GM13976 (cell line): ENCODE results near the gene DENND5B.
"Not testable (repeated sequence)": the region's sequence is repeated elsewhere in the genome, so short reads cannot be mapped to it uniquely, and the experiment has no call there.

Experiments
- DNase-seq: peaks from one replicate; pipeline ENCODE4 v3.0.0; 2012; ENCODE audit warnings: low spot score
- in situ Hi-C: fragments of 300-500 bp; cut with MboI; formaldehyde crosslinking; loops from one replicate; pipeline ENCODE4 v1.12.0; 2022; ENCODE audit warnings: low sequenced_read_pairs, mixed read lengths, inconsistent platforms; ENCODE audit not compliant: unreplicated experiment
- TF ChIP-seq, protein P1 (sequence below): IDR thresholded peaks from 2 replicates; pipeline ENCODE4 v1.5.1; 2012; ENCODE audit warnings: borderline replicate concordance, mild to moderate bottlenecking; ENCODE audit not compliant: insufficient read depth; ENCODE audit errors: extremely low read depth, missing control alignments, control extremely low read depth

The DENND5B gene

DNA sequence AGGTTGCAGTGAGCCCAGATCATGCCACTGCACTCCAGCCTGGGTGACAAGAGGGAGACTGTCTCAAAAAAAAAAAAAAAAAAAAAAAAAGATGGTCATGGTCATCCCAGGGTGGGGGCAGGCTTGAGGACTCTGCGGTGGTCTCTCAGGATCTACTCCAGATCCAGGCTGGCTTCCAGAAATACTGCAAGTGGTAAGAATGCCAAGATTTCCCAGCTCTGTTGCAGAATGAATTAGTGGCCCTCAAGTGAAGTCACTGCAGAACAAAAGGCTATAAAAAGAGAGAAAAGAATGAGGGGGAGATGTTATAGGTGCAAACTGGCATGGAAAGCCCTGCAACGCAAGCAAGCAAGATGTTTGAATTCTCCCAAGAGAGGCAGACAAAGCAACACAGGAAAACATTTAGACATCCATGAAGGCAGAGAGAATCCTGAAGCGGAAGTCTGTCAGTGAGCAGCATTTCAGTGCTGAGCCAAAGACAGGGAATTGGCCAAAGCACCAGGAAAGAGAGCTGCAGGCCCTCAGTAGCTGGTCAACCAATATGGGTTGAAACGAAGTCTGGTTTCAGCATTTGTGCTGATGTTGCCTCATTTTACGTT lies 36.6 kb upstream of the DENND5B start:
- in situ Hi-C loops, result no loop called here

DNA sequence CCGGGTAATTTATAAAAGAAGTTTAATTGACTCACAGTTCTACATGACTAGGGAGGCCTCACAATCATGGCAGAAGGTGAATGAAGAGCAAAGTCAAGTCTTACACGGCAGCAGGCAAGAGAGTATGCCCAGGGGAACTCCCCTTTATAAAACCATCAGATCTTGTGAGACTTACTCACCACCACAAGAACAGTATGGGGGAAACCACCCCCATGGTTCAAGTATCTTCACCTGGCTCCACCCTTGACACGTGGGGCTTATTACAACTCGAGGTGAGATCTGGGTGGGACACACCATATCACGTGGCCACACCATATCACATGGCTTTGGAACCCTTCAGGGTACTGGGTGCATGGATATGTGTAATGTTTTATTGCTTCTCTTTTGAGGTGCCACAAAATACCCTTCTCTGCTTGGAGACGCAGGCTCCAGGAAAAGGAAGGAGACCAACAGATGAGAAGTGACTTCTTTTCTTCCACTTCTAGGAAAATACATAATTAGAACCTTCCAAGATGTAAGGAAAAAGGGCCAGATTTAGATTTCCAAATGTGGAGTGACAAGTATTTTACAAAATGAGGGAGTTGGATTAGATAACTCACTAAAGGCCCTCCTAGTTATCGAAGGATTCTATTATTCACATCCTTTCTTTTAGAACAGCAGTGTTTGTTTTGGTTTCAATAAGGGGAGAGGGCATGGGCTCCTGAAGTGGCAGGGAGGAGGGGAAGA lies 35.5 kb upstream of the DENND5B start:
- in situ Hi-C loops, result no loop called here
- no peak for DNase-seq
- TF ChIP-seq, protein P1, sequence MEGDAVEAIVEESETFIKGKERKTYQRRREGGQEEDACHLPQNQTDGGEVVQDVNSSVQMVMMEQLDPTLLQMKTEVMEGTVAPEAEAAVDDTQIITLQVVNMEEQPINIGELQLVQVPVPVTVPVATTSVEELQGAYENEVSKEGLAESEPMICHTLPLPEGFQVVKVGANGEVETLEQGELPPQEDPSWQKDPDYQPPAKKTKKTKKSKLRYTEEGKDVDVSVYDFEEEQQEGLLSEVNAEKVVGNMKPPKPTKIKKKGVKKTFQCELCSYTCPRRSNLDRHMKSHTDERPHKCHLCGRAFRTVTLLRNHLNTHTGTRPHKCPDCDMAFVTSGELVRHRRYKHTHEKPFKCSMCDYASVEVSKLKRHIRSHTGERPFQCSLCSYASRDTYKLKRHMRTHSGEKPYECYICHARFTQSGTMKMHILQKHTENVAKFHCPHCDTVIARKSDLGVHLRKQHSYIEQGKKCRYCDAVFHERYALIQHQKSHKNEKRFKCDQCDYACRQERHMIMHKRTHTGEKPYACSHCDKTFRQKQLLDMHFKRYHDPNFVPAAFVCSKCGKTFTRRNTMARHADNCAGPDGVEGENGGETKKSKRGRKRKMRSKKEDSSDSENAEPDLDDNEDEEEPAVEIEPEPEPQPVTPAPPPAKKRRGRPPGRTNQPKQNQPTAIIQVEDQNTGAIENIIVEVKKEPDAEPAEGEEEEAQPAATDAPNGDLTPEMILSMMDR, result no peak

More for the DNA sequence above, 36.6 kb upstream of the DENND5B start:
- no peak for DNase-seq
- TF ChIP-seq, protein P1, result no peak

DNA sequence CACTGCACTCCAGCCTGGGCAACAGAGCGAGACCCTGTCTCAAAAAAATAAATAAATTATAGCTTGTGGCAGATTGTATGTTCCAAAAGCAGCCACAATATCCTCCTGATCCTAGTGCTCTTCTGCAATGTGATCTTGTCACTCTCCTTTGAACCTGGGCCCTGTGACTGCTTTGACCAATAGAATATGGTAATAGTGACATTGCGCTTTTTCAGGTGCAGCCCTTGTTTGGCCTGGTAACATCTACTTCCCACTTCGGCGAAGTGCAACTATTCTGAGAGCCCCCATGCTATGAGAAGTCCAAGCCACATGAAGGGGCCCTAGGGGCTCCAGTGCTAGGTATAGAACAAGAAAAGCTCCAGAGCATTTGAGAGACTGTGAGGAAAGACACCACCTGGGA lies 31.1 kb upstream of the DENND5B start:
- TF ChIP-seq, protein P1, result no peak
- no peak for DNase-seq
- in situ Hi-C loops, result no loop called here

DNA sequence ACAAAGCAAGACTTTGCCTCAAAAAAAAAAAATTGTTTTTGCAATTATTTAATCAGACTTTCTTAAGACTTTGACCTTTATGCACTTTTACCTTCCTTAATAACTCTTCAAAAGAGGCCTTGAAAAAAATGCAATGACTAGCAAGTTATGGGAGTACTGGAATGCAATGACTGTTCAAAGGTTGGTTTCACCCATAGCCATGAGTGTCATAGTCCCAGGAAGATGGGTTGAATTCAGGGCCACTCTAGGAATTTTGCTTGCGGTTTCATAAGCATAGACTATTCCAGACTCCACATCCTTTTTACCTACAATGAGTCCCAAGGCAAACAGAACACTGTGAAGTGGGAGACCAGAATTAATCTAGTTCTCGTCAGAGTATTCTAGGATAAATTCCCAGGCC lies 29.4 kb upstream of the DENND5B start:
- no peak for DNase-seq
- in situ Hi-C loops, result no loop called here
- TF ChIP-seq, protein P1, result no peak

DNA sequence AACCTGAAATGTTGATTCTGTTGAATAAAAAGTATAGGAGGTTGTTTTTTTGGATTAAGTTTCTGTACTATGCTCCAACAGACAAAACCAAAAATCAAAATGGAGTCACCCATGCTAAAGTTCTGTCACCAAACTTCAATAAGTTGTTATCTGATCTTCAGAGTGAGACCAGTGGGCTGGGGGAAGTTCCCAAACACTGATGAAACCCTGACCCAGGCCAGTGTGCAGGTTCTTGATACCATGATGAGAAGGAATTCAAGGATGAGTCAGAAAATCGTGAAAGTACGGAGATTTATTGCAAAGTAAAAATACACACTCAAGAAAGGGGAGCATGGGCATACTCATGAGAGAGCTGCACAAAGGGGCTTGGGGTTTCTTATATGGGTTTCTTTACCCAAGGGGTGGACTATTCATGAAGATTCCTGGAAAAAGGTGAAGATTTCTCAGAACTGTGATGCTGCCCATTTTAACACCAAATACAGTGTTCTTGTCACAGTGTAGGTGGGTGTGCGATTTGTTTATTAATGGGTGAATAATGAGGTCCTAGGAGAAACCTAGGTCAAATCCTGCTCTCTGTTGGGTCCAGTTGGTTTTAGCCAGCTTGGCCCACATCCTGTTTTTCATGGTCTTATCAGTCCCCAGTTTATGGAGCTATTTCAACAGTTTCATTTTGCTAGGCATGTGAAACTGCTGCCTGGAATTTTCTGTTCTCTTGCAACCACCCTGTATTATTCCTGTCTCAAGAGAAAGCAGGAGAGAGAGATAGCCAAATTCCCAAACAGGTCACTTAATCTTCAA lies 27.5 kb upstream of the DENND5B start:
- TF ChIP-seq, protein P1, result no peak
- no peak for DNase-seq
- in situ Hi-C loops, result no loop called here

DNA sequence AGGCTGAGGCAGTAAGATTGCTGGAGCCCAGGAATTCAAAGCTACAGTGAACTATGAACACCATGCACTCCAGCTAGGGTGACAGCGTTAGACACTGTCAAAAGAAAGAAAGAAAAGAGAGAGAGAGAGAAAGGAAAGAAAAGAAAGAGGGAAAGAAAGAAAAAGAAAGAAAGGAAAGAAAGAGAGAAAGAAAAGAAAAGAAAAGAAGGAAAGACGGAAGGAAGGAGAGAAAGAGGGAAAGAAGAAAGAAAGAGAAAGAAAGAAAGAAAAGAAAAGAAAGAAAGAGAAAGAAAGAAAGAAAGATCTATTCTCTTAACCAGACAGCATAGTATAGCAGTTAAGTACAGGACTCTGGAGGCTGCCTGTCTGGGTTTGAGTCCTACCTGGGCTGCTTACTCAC lies 21.9 kb upstream of the DENND5B start:
- in situ Hi-C loops, result no loop called here
- TF ChIP-seq, protein P1, result no peak
- no peak for DNase-seq

DNA sequence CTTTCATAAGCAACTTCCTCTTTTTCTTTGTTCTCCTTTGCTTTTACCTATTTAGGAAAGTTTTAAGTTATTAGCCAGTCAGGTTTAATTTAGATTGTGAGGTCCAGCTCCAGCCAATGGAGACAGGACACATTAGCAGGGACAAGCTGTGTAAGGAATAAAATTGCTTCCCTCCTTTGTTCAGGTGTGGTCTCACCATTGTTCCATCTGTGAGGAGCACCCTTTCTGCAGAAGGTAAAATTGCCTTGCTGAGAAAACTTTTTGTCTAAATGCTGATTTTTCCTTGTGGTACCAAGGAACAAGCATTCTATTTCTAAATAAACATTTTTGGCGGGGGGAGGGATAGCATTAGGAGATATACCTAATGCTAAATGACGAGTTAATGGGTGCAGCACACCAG lies 17.4 kb upstream of the DENND5B start:
- DNase-seq, in situ Hi-C loops: not testable (repeated sequence)
